Natural killer cell (primary cell): ENCODE measurements around the gene BTBD8. TPM values are rescaled to one million over a fixed set of nuclear protein-coding genes. Genes with fewer than 3 reads are reported as not detected.

ENCODE experiments used
- ATAC-seq, 3 donors: fragments of 150-1000 bp in 2 of 3; fragments of 200-7000 bp in 1 of 3; cut with Tn5 transposase; 1 replicate in 1 of 3; 2 replicates in 2 of 3; pipeline ENCODE4 v1.10.0; 2021; ENCODE audit warnings: mild to moderate bottlenecking in 2 of 3, moderate library complexity in 2 of 3
- DNase-seq, 2 donors: peaks; one replicate each; pipeline versions ENCODE4 v3.0.0 to v3.0.0-alpha.2; 2013 to 2021; ENCODE audit warnings: mixed read lengths in 1 of 2
- H3K27ac ChIP-seq: one replicate; pipeline ENCODE4 v1.5.1; 2013; ENCODE audit warnings: mild to moderate bottlenecking, low read length
- H3K27me3 ChIP-seq: one replicate; pipeline ENCODE4 v1.6.1; 2013; ENCODE audit warnings: low read length; ENCODE audit not compliant: control insufficient read depth, insufficient read depth
- H3K36me3 ChIP-seq: one replicate; pipeline ENCODE4 v1.6.1; 2013; ENCODE audit warnings: low read length; ENCODE audit not compliant: control insufficient read depth, insufficient read depth
- H3K4me1 ChIP-seq: one replicate; pipeline ENCODE4 v1.6.1; 2013; ENCODE audit warnings: low read length; ENCODE audit not compliant: control insufficient read depth, insufficient read depth
- H3K4me3 ChIP-seq: one replicate; pipeline ENCODE4 v1.5.1; 2013; ENCODE audit warnings: low read length
- H3K9me3 ChIP-seq: one replicate; pipeline ENCODE4 v1.6.1; 2013; ENCODE audit warnings: low read length; ENCODE audit not compliant: control insufficient read depth, insufficient read depth
- H3K27ac Mint-ChIP-seq, 2 donors: one replicate each; pipeline ENCODE4 v1.8.0; 2022; ENCODE audit warnings: mild to moderate bottlenecking in 2 of 2, mixed read lengths in 2 of 2, moderate library complexity in 1 of 2
- H3K27me3 Mint-ChIP-seq, 2 donors: one replicate each; pipeline ENCODE4 v1.8.0; 2022; ENCODE audit warnings: low read depth in 2 of 2, mixed read lengths in 2 of 2
- H3K36me3 Mint-ChIP-seq: one replicate; pipeline ENCODE4 v1.8.0; 2022; ENCODE audit warnings: mixed read lengths
- H3K4me1 Mint-ChIP-seq, 2 donors: one replicate each; pipeline ENCODE4 v1.8.0; 2022; ENCODE audit warnings: mixed read lengths in 2 of 2
- H3K4me3 Mint-ChIP-seq: one replicate; pipeline ENCODE4 v1.8.0; 2022; ENCODE audit warnings: mild to moderate bottlenecking, moderate library complexity, mixed read lengths
- H3K9me3 Mint-ChIP-seq, 2 donors: one replicate each; pipeline ENCODE4 v1.8.0; 2022; ENCODE audit warnings: mixed read lengths in 2 of 2
- WGBS: methylation state at CpG from one replicate; pipeline ENCODE4 v1.1.7; 2013; ENCODE audit warnings: missing lambda C conversion rate; ENCODE audit not compliant: insufficient coverage; 5-methylcytosine and 5-hydroxymethylcytosine counted together
- intact Hi-C: fragments of 100-400 bp; cut with micrococcal nuclease; formaldehyde crosslinking; loops from one replicate; pipeline ENCODE4 v1.14.2; 2022
- total RNA-seq, 4 donors: library from RNA; stranded (reverse); fragments of 120-200 nt in 1 of 4; gene quantifications; one replicate each; pipeline versions ENCODE4 v1.2.3 to v1.2.4, GENCODE V29; 2013 to 2022
- TF ChIP-seq, protein P1 (sequence below): fragments of 200-600 bp; IDR thresholded peaks from one replicate; pipeline ENCODE4 v1.8.0; 2022; ENCODE audit warnings: antibody characterized with exemption

The BTBD8 gene
- total RNA-seq, 3 donors from 2014 or later (not counting 1 experiment from before 2014, with no cell fraction given) = 3.7 to 5.7 (median 4.0) TPM

DNA sequence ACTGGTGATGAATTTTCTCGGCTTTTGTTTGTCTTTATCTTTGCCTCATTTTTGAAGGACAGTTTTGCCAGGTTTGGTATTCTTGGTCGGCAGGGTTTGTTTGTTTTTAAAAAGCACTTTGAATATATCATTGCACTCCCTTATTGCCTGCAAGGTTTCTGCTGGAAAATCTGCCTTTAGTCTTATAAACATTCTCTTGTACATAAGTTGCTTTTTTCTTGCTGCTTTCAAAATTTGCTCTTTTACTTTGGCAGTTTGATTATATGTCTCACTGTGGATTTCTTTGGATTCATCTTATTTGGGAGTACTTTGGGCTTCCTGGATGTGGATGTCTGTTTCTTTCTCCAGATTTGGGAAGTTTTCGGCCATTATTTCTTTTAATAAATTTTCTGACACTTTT is 79.4 kb downstream of the BTBD8 start:
- H3K36me3 ChIP-seq = no peaks in the 10 kb centered on the region
- ATAC-seq (no peak), DNase-seq (no peak)
- Mint-ChIP-seq H3K27me3 (no peaks in the 10 kb centered on the region), H3K36me3 (peaks cover 53% of the 10 kb centered on the region), H3K4me1 (no peaks in the 10 kb centered on the region), H3K9me3 (peaks cover 8 to 24% of the 10 kb centered on the region in 2 donors), H3K4me3 (no peak overlapping the region), H3K27ac (no peak overlapping the region)
- H3K4me3 ChIP-seq = no peak overlapping the region
- H3K27me3 ChIP-seq = no peaks in the 10 kb centered on the region
- H3K9me3 ChIP-seq = peaks cover 16% of the 10 kb centered on the region
- WGBS = 100% methylated on average over 2 of the region's 3 CpGs
- no peaks in the 10 kb centered on the region for H3K4me1 ChIP-seq
- intact Hi-C loops = no loop called here
- TF ChIP-seq, protein P1, sequence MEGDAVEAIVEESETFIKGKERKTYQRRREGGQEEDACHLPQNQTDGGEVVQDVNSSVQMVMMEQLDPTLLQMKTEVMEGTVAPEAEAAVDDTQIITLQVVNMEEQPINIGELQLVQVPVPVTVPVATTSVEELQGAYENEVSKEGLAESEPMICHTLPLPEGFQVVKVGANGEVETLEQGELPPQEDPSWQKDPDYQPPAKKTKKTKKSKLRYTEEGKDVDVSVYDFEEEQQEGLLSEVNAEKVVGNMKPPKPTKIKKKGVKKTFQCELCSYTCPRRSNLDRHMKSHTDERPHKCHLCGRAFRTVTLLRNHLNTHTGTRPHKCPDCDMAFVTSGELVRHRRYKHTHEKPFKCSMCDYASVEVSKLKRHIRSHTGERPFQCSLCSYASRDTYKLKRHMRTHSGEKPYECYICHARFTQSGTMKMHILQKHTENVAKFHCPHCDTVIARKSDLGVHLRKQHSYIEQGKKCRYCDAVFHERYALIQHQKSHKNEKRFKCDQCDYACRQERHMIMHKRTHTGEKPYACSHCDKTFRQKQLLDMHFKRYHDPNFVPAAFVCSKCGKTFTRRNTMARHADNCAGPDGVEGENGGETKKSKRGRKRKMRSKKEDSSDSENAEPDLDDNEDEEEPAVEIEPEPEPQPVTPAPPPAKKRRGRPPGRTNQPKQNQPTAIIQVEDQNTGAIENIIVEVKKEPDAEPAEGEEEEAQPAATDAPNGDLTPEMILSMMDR = no peak
- no peak overlapping the region for H3K27ac ChIP-seq

DNA sequence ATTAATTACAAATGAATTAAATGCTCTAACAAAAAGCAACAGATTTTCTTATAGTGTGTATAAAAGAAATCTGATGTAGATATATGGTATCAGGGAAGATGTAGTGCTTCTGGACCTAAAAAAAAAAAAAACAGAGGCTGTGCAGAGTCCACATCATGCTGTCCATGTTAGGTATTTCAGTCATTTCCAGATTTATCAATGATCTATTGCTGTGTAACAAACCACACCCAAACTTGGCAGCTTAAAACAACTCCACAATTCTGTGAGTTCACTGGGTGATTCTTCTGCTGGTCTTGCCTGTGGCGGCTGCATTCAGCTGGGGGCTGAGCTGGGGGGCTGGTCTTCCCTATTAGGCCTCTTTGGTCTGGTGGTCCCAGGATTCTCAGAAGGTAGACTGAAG is 85.2 kb downstream of the BTBD8 start:
- Mint-ChIP-seq H3K36me3 (peaks cover 18% of the 10 kb centered on the region), H3K4me1 (no peaks in the 10 kb centered on the region), H3K27me3 (no peaks in the 10 kb centered on the region), H3K4me3 (no peak overlapping the region), H3K9me3 (peaks cover 0 to 6% of the 10 kb centered on the region in 2 donors), H3K27ac (no peak overlapping the region)
- intact Hi-C loops = no loop called here
- TF ChIP-seq, protein P1 = no peak
- DNase-seq = no peak
- no peak for ATAC-seq
- no peak overlapping the region for H3K27ac ChIP-seq
- no peaks in the 10 kb centered on the region for H3K4me1 ChIP-seq
- H3K27me3 ChIP-seq = no peaks in the 10 kb centered on the region
- peaks cover 3% of the 10 kb centered on the region for H3K9me3 ChIP-seq
- WGBS = 100% methylated on average over 1 of the region's 1 CpG
- H3K4me3 ChIP-seq = no peak overlapping the region
- H3K36me3 ChIP-seq = no peaks in the 10 kb centered on the region

DNA sequence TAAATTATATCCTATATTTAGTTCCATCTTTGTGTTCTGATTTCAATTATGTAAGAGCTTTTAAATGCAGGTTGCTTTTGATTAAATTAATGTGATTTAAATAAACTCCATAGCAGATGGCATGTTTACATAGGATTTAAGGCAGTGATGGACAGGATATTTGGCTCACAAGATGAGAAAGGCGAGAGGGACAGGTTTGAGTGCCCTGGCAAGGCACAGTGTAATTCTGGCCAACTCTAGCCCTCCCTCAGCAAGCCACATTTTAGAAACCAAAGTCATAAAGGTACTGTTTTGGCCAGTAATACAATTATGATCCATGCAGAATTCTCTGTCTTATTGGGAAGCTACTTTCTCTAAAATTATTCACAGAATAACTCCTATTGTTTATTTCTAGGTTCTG is 87.0 kb downstream of the BTBD8 start:
- no peaks in the 10 kb centered on the region for H3K36me3 ChIP-seq
- no peaks in the 10 kb centered on the region for H3K27me3 Mint-ChIP-seq
- TF ChIP-seq, protein P1 = no peak
- no peak overlapping the region for H3K27ac Mint-ChIP-seq
- intact Hi-C loops = no loop called here
- H3K27ac ChIP-seq = no peak overlapping the region
- no peaks in the 10 kb centered on the region for H3K4me1 ChIP-seq
- DNase-seq = no peak
- H3K4me3 Mint-ChIP-seq = no peak overlapping the region
- no peak for ATAC-seq
- H3K27me3 ChIP-seq = no peaks in the 10 kb centered on the region
- no peaks in the 10 kb centered on the region for H3K9me3 Mint-ChIP-seq
- no peak overlapping the region for H3K4me3 ChIP-seq
- peaks cover 5% of the 10 kb centered on the region for H3K36me3 Mint-ChIP-seq
- WGBS = 100% methylated on average over 1 of the region's 1 CpG
- H3K4me1 Mint-ChIP-seq = no peaks in the 10 kb centered on the region
- no peaks in the 10 kb centered on the region for H3K9me3 ChIP-seq

DNA sequence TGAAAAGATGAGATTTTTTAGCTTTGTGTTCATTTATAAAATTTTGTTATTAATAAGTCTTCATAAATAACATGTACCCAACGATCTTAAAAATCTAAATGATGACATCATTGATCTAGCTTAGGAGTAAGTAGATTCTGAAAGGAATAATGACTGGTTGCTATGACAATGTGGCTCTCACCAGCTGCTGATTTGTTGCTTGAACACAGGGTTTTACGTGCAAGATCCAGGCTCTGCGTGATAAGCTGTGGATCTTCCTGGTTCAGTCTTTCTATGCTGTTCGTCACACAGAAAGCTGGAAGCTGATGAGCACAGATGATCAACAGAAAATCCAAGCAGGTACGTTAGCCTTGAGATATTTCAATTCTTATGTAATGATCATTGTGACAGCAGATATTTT is 88.5 kb downstream of the BTBD8 start:
- no peaks in the 10 kb centered on the region for H3K27me3 Mint-ChIP-seq
- no peaks in the 10 kb centered on the region for H3K9me3 Mint-ChIP-seq
- H3K9me3 ChIP-seq = no peaks in the 10 kb centered on the region
- no peaks in the 10 kb centered on the region for H3K36me3 ChIP-seq
- no peak overlapping the region for H3K27ac Mint-ChIP-seq
- no peak for DNase-seq
- ATAC-seq = no peak
- H3K4me3 ChIP-seq = no peak overlapping the region
- no peak overlapping the region for H3K27ac ChIP-seq
- H3K36me3 Mint-ChIP-seq = no peaks in the 10 kb centered on the region
- WGBS = 93% methylated on average over 5 of the region's 5 CpGs
- no peaks in the 10 kb centered on the region for H3K27me3 ChIP-seq
- no peaks in the 10 kb centered on the region for H3K4me1 Mint-ChIP-seq
- H3K4me3 Mint-ChIP-seq = no peak overlapping the region
- H3K4me1 ChIP-seq = no peaks in the 10 kb centered on the region
- intact Hi-C loops = no loop called here
- TF ChIP-seq, protein P1 = no peak
